ENCODE data around the gene INSL3. TPM values are rescaled to one million over a fixed set of nuclear protein-coding genes. Genes with fewer than 3 reads are reported as not detected.

Gene INSL3
- total and polyA plus RNA-seq, 2 of the 13 experiments (the other 11 are each of a cell fraction or from before 2014, with no cell fraction given), result 0.30 TPM; not detected in 1

DNA sequence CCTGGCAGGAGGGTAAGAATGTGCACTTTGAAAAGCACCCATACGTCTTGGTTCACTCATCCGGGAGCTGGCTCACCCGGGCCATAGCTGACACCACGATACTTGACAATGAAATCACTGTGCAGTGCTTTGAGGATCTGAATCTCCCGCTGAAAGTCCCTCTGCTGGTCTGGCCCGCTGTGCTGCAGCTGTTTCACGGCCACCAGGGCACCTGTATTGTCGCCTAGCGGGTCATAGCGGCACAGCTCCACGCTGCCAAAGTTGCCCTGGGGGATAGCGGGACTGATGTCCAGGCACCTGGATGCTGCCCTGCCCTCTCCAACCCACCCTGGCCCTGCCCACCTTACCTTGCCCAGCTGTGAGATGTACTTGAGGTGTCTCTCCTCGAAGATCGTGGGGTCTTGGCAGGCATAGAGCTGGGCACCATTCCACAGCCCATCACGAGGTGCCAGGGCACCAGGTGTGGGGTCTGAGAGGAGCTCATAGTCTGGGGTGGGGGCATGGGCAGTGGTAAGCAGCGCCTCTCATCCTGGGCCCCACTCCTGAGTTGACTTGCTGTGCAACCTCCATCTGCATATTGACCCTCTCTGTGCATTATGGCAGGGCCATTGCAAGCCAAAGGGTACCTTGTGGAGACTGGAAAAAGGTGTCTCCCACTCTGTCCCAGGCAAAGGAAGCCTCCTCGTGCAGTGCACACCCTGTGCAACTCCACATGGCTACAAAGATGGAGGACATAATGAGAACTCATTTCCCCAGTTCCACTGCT lies 11.3 kb upstream of the INSL3 start (continued):
- TF ChIP-seq, protein P1, sequence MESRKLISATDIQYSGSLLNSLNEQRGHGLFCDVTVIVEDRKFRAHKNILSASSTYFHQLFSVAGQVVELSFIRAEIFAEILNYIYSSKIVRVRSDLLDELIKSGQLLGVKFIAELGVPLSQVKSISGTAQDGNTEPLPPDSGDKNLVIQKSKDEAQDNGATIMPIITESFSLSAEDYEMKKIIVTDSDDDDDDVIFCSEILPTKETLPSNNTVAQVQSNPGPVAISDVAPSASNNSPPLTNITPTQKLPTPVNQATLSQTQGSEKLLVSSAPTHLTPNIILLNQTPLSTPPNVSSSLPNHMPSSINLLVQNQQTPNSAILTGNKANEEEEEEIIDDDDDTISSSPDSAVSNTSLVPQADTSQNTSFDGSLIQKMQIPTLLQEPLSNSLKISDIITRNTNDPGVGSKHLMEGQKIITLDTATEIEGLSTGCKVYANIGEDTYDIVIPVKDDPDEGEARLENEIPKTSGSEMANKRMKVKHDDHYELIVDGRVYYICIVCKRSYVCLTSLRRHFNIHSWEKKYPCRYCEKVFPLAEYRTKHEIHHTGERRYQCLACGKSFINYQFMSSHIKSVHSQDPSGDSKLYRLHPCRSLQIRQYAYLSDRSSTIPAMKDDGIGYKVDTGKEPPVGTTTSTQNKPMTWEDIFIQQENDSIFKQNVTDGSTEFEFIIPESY (CRISPR knock-in tag; IDR thresholded peaks at IDR 0.05), result peak; percentile 79
- TF ChIP-seq AGO2 (optimal IDR thresholded peaks at IDR 0.05; ENCODE audit: low read depth, low read length) (peak; percentile 45), PAF1 (CRISPR knock-in tag; IDR thresholded peaks at IDR 0.05) (no peak), HOXA9 (CRISPR knock-in tag; IDR thresholded peaks at IDR 0.05; ENCODE audit: borderline replicate concordance) (no peak), ZMYM4 (CRISPR knock-in tag; IDR thresholded peaks at IDR 0.05) (no peak), HHEX (CRISPR knock-in tag; IDR thresholded peaks at IDR 0.05) (no peak), FOXA1 (IDR thresholded peaks at IDR 0.05) (no peak), FOXA1 (CRISPR knock-in tag; IDR thresholded peaks at IDR 0.05) (no peak), MATR3 (CRISPR knock-in tag; IDR thresholded peaks at IDR 0.05) (no peak)
- TF ChIP-seq, protein P2, sequence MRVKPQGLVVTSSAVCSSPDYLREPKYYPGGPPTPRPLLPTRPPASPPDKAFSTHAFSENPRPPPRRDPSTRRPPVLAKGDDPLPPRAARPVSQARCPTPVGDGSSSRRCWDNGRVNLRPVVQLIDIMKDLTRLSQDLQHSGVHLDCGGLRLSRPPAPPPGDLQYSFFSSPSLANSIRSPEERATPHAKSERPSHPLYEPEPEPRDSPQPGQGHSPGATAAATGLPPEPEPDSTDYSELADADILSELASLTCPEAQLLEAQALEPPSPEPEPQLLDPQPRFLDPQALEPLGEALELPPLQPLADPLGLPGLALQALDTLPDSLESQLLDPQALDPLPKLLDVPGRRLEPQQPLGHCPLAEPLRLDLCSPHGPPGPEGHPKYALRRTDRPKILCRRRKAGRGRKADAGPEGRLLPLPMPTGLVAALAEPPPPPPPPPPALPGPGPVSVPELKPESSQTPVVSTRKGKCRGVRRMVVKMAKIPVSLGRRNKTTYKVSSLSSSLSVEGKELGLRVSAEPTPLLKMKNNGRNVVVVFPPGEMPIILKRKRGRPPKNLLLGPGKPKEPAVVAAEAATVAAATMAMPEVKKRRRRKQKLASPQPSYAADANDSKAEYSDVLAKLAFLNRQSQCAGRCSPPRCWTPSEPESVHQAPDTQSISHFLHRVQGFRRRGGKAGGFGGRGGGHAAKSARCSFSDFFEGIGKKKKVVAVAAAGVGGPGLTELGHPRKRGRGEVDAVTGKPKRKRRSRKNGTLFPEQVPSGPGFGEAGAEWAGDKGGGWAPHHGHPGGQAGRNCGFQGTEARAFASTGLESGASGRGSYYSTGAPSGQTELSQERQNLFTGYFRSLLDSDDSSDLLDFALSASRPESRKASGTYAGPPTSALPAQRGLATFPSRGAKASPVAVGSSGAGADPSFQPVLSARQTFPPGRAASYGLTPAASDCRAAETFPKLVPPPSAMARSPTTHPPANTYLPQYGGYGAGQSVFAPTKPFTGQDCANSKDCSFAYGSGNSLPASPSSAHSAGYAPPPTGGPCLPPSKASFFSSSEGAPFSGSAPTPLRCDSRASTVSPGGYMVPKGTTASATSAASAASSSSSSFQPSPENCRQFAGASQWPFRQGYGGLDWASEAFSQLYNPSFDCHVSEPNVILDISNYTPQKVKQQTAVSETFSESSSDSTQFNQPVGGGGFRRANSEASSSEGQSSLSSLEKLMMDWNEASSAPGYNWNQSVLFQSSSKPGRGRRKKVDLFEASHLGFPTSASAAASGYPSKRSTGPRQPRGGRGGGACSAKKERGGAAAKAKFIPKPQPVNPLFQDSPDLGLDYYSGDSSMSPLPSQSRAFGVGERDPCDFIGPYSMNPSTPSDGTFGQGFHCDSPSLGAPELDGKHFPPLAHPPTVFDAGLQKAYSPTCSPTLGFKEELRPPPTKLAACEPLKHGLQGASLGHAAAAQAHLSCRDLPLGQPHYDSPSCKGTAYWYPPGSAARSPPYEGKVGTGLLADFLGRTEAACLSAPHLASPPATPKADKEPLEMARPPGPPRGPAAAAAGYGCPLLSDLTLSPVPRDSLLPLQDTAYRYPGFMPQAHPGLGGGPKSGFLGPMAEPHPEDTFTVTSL (CRISPR knock-in tag; IDR thresholded peaks at IDR 0.05; ENCODE audit: borderline replicate concordance), result no peak
- TF ChIP-seq, protein P3, sequence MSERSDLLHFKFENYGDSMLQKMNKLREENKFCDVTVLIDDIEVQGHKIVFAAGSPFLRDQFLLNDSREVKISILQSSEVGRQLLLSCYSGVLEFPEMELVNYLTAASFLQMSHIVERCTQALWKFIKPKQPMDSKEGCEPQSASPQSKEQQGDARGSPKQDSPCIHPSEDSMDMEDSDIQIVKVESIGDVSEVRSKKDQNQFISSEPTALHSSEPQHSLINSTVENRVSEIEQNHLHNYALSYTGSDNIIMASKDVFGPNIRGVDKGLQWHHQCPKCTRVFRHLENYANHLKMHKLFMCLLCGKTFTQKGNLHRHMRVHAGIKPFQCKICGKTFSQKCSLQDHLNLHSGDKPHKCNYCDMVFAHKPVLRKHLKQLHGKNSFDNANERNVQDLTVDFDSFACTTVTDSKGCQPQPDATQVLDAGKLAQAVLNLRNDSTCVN (CRISPR knock-in tag; IDR thresholded peaks at IDR 0.05; ENCODE audit: borderline replicate concordance), result no peak
- TF ChIP-seq, protein P4, sequence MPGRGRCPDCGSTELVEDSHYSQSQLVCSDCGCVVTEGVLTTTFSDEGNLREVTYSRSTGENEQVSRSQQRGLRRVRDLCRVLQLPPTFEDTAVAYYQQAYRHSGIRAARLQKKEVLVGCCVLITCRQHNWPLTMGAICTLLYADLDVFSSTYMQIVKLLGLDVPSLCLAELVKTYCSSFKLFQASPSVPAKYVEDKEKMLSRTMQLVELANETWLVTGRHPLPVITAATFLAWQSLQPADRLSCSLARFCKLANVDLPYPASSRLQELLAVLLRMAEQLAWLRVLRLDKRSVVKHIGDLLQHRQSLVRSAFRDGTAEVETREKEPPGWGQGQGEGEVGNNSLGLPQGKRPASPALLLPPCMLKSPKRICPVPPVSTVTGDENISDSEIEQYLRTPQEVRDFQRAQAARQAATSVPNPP (CRISPR knock-in tag; IDR thresholded peaks at IDR 0.05), result no peak
